Natural killer cell (primary cell): ENCODE data around the gene CWC27. TPM values are rescaled to one million over a fixed set of nuclear protein-coding genes. Genes with fewer than 3 reads are reported as not detected.

Experiments used
- ATAC-seq, 3 donors: fragments of 150-1000 bp in 2 of 3; fragments of 200-7000 bp in 1 of 3; cut with Tn5 transposase; 1 replicate in 1 of 3; 2 replicates in 2 of 3; pipeline ENCODE4 v1.10.0; 2021; ENCODE audit warnings: mild to moderate bottlenecking in 2 of 3, moderate library complexity in 2 of 3
- DNase-seq, 2 donors: peaks; one replicate each; pipeline versions ENCODE4 v3.0.0 to v3.0.0-alpha.2; 2013 to 2021; ENCODE audit warnings: mixed read lengths in 1 of 2
- H3K27ac ChIP-seq: one replicate; pipeline ENCODE4 v1.5.1; 2013; ENCODE audit warnings: mild to moderate bottlenecking, low read length
- H3K27me3 ChIP-seq: one replicate; pipeline ENCODE4 v1.6.1; 2013; ENCODE audit warnings: low read length; ENCODE audit not compliant: control insufficient read depth, insufficient read depth
- H3K36me3 ChIP-seq: one replicate; pipeline ENCODE4 v1.6.1; 2013; ENCODE audit warnings: low read length; ENCODE audit not compliant: control insufficient read depth, insufficient read depth
- H3K4me1 ChIP-seq: one replicate; pipeline ENCODE4 v1.6.1; 2013; ENCODE audit warnings: low read length; ENCODE audit not compliant: control insufficient read depth, insufficient read depth
- H3K4me3 ChIP-seq: one replicate; pipeline ENCODE4 v1.5.1; 2013; ENCODE audit warnings: low read length
- H3K9me3 ChIP-seq: one replicate; pipeline ENCODE4 v1.6.1; 2013; ENCODE audit warnings: low read length; ENCODE audit not compliant: control insufficient read depth, insufficient read depth
- H3K27ac Mint-ChIP-seq, 2 donors: one replicate each; pipeline ENCODE4 v1.8.0; 2022; ENCODE audit warnings: mild to moderate bottlenecking in 2 of 2, mixed read lengths in 2 of 2, moderate library complexity in 1 of 2
- H3K27me3 Mint-ChIP-seq, 2 donors: one replicate each; pipeline ENCODE4 v1.8.0; 2022; ENCODE audit warnings: low read depth in 2 of 2, mixed read lengths in 2 of 2
- H3K36me3 Mint-ChIP-seq: one replicate; pipeline ENCODE4 v1.8.0; 2022; ENCODE audit warnings: mixed read lengths
- H3K4me1 Mint-ChIP-seq, 2 donors: one replicate each; pipeline ENCODE4 v1.8.0; 2022; ENCODE audit warnings: mixed read lengths in 2 of 2
- H3K4me3 Mint-ChIP-seq: one replicate; pipeline ENCODE4 v1.8.0; 2022; ENCODE audit warnings: mild to moderate bottlenecking, moderate library complexity, mixed read lengths
- H3K9me3 Mint-ChIP-seq, 2 donors: one replicate each; pipeline ENCODE4 v1.8.0; 2022; ENCODE audit warnings: mixed read lengths in 2 of 2
- CTCF ChIP-seq: fragments of 200-600 bp; IDR thresholded peaks from one replicate; pipeline ENCODE4 v1.8.0; 2022; ENCODE audit warnings: antibody characterized with exemption
- WGBS: methylation state at CpG from one replicate; pipeline ENCODE4 v1.1.7; 2013; ENCODE audit warnings: missing lambda C conversion rate; ENCODE audit not compliant: insufficient coverage; 5-methylcytosine and 5-hydroxymethylcytosine counted together
- intact Hi-C: fragments of 100-400 bp; cut with micrococcal nuclease; formaldehyde crosslinking; loops from one replicate; pipeline ENCODE4 v1.14.2; 2022
- total RNA-seq, 4 donors: library from RNA; stranded (reverse); fragments of 120-200 nt in 1 of 4; gene quantifications; one replicate each; pipeline versions ENCODE4 v1.2.3 to v1.2.4, GENCODE V29; 2013 to 2022

CWC27 gene
- total RNA-seq, 3 donors from 2014 or later (not counting 1 experiment from before 2014, with no cell fraction given), result 21.6 to 26.3 (median 25.7) TPM

GRCh38 chr5:64947801-64948200 is 179.1 kb downstream of the CWC27 start:
- H3K4me3 ChIP-seq, result no peak overlapping the region
- H3K27ac Mint-ChIP-seq, result no peak overlapping the region
- intact Hi-C loops, result no loop called here
- no peaks in the 10 kb centered on the region for H3K36me3 Mint-ChIP-seq
- no peaks in the 10 kb centered on the region for H3K9me3 Mint-ChIP-seq
- H3K27me3 Mint-ChIP-seq, result no peaks in the 10 kb centered on the region
- H3K4me1 Mint-ChIP-seq, result no peaks in the 10 kb centered on the region
- ATAC-seq (no peak), DNase-seq (no peak)
- TF ChIP-seq CTCF, result no peak
- no peaks in the 10 kb centered on the region for H3K27me3 ChIP-seq
- H3K4me3 Mint-ChIP-seq, result no peak overlapping the region
- H3K36me3 ChIP-seq, result no peaks in the 10 kb centered on the region
- no peaks in the 10 kb centered on the region for H3K9me3 ChIP-seq
- no peak overlapping the region for H3K27ac ChIP-seq
- no peaks in the 10 kb centered on the region for H3K4me1 ChIP-seq

- no peak for TF ChIP-seq CTCF
- no peaks in the 10 kb centered on the region for H3K4me1 ChIP-seq
Measured at GRCh38 chr5:64949331-64949730, 180.6 kb downstream of the CWC27 start.

GRCh38 chr5:64952951-64953673 is 184.4 kb downstream of the CWC27 start:
- Mint-ChIP-seq H3K36me3 (no peaks in the 10 kb centered on the region), H3K27me3 (no peaks in the 10 kb centered on the region), H3K4me1 (no peaks in the 10 kb centered on the region), H3K27ac (no peak overlapping the region), H3K4me3 (no peak overlapping the region), H3K9me3 (no peaks in the 10 kb centered on the region)
- H3K36me3 ChIP-seq, result no peaks in the 10 kb centered on the region
- no peaks in the 10 kb centered on the region for H3K27me3 ChIP-seq
- no peaks in the 10 kb centered on the region for H3K9me3 ChIP-seq
- ATAC-seq, result no peak
- TF ChIP-seq CTCF, result no peak
- H3K27ac ChIP-seq, result no peak overlapping the region
- no CpG with 5 or more reads among the region's 3 CpGs for WGBS
- DNase-seq, result no peak
- no peaks in the 10 kb centered on the region for H3K4me1 ChIP-seq
- intact Hi-C loops, result no loop called here
- H3K4me3 ChIP-seq, result no peak overlapping the region

More at GRCh38 chr5:64949331-64949730, 180.6 kb downstream of the CWC27 start:
- Mint-ChIP-seq H3K36me3 (no peaks in the 10 kb centered on the region), H3K9me3 (no peaks in the 10 kb centered on the region), H3K4me3 (no peak overlapping the region), H3K27me3 (no peaks in the 10 kb centered on the region), H3K27ac (no peak overlapping the region), H3K4me1 (no peaks in the 10 kb centered on the region)
- WGBS, result 80% methylated on average over 3 of the region's 3 CpGs
- Histone ChIP-seq H3K36me3 (no peaks in the 10 kb centered on the region), H3K27ac (no peak overlapping the region), H3K9me3 (no peaks in the 10 kb centered on the region), H3K4me3 (no peak overlapping the region), H3K27me3 (no peaks in the 10 kb centered on the region)
- intact Hi-C loops, result no loop called here
- ATAC-seq, result no peak
- no peak for DNase-seq

- Mint-ChIP-seq H3K9me3 (no peaks in the 10 kb centered on the region), H3K27me3 (no peaks in the 10 kb centered on the region), H3K27ac (no peak overlapping the region), H3K36me3 (no peaks in the 10 kb centered on the region), H3K4me1 (no peaks in the 10 kb centered on the region), H3K4me3 (no peak overlapping the region)
- TF ChIP-seq CTCF, result no peak
- intact Hi-C loops, result no loop called here
- no peaks in the 10 kb centered on the region for H3K4me1 ChIP-seq
- H3K27ac ChIP-seq, result no peak overlapping the region
- no peaks in the 10 kb centered on the region for H3K36me3 ChIP-seq
- no peak for ATAC-seq
- no CpG with 5 or more reads among the region's 1 CpG for WGBS
- DNase-seq, result no peak
- no peaks in the 10 kb centered on the region for H3K9me3 ChIP-seq
- no peaks in the 10 kb centered on the region for H3K27me3 ChIP-seq
- H3K4me3 ChIP-seq, result no peak overlapping the region
Measured at GRCh38 chr5:64954518-64954917, 185.8 kb downstream of the CWC27 start.
